Fibroblast of skin of left biceps (primary cell): ENCODE measurements around the gene TXNRD2.
"Not testable (repeated sequence)": the region's sequence is repeated elsewhere in the genome, so short reads cannot be mapped to it uniquely, and the experiment has no call there.

Experiments used
- DNase-seq, 2 experiments: peaks; one replicate each; pipeline ENCODE4 v3.0.0-alpha.2; 2013; ENCODE audit warnings: low read depth in 2 of 2

Gene TXNRD2

DNA sequence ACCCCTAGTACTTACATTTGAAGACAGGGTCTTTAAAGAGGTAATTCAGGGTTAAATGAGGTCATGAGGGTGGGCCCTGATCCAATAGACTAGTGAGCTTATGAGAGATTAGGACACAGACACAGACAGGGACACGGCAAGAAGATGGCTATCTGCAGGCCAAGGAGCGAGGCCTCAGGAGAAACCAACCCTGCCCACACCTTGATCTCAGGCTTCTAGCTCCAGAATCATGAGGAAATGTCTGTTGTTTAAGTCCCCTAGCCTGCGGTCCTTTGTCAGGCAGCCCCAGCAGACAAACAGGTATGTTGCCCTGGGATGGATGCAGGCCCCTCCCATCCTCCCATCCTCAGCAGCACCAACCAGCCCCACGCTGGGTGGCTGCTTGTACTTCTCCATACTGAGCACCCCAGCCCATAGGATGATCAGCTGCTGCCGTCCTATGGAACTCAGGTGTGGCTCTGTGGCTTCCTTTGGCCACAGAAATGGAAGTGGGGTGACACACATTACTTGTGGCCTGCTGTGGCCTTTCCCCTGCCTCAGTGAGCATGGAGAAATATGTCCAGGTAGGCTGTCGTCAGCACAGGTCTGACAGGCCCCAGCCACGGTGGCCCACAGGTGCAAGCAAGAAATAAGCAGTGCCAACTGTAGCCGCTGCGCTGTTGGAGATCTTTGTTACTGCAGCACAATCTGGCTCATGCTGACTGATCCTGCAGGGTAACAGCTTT is 94.8 kb downstream of the TXNRD2 start:
- DNase-seq: no peak

DNA sequence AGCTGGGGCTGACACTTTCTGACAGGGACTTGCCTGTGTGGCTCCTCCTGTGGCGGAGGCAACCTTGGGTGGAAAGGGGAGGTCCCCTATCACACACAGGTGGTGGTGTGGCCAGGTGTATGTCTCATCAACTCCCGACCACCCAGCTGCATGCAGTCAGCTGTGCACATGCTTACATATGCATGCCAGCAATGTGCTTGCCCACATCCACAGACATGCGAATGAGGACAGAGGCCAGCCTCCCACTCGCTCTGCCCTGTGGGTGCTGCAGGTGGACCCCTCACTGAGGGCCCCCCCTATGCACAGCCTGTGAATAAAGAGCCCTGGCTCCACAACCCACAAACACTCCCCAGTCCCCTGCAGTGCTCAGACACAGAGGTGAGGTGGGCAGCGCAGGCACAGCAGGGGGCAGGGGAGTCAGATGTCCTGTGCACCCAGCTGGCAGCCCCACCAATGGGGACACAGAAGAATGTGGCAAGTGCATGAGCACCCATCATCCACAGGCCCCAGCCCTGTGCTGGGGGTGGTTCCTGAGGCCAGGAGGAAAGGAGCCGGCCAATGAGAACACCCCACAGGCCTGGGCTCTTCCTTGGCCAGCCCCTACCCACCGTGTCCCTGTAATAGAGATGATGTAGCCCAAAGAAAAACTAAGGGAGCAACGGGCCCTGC is 96.4 kb downstream of the TXNRD2 start:
- DNase-seq: no peak

DNA sequence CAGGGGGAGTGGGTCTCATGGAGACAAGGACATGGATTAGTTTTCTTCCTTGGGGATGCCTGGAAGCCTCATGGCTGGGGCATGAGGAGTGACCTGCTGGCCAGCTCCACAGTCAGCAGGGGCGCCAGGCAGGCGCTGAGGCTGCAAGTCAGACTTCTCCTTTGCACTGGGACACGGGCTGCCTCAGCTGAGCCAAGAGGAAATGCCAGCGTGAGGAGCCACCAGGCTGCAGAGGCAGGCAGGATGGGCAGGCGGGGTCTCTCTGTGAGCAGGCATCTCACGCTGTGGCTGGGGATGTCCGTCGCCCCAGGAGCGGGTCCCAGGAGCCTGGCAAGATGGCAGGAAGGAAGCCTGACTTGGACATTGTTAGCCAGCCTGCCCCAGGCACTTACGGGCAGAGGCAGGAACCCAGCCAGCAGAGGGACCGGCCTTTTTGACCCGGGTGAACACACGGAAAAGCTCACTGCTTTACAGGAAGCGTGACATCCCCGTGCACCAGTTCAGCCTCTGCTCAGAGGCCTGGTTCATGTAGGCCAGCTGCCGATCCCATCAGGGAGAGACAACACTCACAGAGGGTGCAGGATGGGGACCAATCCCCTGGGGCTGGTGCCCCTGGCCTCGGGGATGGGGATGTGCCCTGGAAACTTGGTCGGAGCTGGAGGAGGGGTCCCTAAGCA is 97.1 kb downstream of the TXNRD2 start:
- DNase-seq: no peak

DNA sequence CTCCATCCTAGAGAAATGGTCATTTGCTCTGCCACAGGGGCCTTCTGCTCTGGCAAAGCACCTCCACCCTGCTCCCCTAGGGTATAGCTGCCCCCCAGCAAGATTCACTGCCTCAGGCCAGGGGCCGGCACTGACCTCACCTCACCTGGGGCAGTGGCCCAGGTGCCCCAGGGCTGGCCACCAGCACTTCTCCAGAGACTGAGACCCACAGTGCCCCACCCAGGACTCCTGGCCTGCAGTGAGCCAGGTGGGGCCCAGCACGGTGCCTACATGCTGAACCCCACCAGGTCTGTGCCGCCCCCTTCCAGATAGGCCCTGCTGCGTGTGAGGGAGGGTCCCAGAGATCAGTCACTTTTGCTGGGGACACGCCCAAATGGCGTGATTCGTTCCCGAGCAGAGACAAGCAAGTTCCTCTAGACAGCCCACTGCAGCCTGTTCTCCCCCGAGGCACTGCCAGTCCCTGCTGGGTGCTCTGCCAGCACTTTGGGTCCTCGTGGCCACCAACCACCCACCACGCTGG is 97.7 kb downstream of the TXNRD2 start:
- DNase-seq: no peak

DNA sequence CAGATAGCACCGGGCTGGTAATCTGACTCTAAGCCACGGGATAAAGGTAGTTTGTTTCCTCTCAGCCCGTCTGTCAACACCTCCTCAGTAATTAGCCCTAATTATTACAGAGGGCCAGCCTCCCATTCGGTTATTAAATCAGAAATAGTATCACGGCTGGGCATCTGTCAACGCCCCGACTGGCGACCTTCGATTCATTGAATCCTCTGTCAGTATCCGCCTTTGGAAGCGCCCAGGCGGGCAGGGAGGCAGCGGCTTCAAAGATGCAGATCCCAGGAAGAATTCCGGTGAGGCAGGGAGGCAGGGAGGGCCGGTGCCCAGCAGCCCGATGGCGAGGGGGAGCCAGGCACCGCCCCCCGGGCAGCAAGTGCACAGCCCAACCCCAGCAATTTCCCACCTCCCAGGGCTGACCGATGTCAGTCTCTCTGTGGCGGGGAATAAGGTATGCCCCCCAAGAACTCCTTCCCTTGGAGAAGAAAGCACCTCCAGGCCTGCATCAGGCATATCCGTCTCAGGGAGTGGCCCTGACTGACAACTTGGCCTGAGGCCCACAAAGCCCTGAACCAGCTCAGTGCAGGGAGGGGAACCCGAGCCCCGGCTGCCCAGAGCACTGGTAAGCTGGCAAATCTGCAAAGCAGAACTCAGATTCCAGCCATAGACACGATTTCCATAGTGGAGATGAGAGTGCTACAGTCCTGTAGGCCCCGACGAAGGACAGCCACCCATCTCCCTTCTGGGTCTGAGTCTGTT is 98.3 kb downstream of the TXNRD2 start:
- no peak for DNase-seq

DNA sequence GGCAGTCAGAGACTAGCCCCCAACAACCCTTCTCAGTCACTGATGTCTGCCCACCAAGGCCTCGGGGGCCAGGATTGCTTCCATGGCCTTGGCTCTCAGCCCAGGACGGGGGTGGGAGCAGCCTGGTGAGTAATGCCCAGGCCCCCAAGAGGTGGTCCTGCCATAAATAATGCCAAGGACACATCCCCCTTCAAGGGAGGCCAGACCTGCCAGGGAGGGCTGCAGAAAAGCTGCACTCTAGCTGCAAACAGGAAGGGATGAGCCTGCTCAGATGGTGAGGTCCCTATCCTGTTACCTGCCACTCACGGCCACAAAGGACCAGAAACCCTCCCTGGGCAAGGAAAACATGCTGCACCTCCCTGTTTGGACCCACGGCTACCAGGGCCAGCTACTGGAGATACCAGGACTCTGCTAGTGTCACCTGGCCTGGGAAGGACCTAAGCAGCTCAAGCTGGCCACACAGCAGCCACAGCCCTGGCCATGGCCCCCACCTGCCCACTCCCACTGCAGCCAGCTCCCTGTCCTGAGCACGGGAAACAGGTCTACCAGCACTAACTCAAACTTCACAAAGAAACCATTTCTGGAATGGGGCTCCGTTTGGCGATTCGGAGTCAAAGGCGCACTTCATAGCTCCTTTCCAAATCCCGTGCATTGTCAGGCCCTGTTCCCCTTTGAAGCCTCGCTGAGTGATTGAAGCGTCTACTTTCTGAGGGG is 99.1 kb downstream of the TXNRD2 start:
- no peak for DNase-seq

DNA sequence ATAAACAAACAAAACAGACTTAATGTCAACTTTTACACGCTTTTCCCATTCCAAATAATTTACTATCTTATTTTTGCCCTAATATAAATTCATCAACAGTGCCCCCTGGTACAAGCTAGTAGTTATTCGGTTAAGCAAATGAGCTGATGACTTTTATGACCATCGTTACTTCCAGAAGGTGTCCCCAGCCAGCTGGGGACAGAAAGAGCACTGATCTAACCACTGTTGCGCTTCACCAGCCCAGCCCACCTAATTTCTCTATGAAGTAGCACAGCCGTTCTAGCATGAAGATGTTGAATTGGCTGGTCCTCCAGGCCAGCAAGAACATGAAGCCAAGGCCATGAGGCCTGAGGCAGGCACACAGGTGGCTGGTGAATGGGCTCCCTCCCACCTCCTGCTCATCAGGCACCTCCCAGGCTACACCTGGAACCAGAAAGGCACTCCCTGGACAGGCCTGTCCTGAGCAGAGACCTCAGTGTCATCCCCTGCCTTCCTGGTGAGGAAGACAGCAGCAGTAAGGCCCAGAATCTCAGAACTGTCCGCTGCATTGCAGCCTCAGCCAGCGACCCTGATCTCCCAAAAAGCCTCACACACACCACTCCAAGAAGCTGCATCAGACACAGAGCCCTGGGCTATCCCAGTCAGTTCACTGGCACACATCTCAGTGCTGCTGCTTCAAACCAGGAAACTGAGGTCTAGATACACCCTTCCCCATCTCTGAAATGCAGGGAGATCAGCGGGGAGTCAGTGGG is 99.8 kb downstream of the TXNRD2 start:
- no peak for DNase-seq

DNA sequence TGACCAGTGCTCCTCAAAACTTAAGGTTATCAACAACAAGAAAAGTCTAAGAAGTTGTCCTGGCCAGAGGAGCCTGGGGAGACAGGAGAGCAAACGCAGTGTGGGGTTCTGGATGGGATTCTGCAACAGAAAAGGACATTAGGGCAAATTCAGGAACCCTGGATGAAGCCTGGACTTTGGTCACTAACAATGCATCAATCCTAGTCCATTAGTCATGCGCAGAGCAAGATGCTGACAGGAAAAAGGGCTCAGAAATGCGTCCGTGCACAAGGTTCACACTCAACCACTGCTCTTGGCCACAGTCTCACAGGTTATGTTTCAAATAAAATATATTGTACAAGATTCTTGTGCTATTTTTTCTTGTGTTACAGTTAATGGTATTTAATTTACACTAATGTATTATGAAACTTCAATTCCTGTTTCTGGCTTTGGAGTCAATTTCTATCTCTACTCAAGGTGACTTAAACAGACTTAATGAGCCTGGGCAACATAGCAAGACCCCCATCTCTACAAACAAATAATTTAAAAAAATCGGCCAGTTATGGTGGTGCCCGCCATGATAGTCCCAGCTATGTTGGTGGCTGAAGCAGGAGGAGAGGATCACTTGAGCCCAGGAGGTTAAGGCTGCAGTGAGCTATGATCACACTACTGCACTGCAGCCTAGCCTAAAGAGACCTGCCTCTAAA is 100.5 kb downstream of the TXNRD2 start:
- no peak for DNase-seq

DNA sequence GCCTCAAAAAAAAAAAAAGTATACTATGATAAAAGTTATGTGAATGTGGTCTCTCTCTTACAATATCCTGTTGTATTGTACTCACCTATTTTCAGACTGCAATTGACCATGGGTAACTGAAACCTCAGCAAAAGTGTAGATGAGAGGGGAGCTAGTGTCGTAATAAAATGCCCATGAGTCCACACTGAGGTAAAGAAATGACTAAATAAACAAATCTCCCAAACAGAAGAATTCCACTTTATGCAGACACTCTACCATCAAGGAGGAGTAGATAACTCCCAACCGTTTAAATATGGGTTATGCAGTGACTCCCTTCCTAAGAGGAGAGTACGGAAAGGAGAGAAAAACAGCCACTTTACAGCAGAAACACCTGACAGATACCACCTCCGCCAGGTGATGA is 101.6 kb downstream of the TXNRD2 start:
- DNase-seq: no peak

DNA sequence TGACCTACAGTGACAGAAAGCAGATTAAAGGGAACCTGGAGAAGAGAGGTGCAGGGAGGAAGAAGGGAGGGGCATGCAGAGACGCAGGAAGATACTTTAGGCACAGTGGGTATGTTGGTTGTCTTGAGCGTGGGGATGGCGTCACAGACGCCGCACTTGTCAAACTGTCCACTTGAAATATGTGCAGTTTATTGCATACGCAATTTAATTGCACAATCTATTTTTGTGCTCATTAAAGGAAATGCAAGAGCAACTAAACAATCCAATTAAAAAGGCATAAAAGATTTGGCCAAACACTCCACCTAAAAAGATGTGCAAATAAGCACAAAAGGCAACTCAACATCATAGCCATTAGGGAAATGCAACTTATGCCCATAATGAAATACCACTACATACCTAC is 103.7 kb downstream of the TXNRD2 start:
- DNase-seq: no peak

DNA sequence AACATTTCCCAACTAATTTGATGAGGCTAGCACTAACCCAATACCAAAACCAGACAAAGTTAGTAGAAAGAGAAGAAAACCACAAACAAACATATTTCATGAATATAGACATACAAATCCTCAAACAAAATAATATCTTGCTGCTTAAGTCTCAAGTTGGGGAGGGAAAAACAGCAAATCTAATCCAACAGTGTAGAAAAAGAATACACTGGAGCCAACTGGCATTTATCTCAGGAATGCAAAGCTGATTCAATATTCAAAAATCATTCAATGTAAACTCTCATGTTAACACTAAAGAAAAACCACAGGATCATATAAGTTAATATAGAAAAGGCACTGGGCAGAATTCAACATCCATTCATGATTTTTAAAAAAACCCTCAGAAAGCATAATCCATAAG is 105.1 kb downstream of the TXNRD2 start:
- no peak for DNase-seq

DNA sequence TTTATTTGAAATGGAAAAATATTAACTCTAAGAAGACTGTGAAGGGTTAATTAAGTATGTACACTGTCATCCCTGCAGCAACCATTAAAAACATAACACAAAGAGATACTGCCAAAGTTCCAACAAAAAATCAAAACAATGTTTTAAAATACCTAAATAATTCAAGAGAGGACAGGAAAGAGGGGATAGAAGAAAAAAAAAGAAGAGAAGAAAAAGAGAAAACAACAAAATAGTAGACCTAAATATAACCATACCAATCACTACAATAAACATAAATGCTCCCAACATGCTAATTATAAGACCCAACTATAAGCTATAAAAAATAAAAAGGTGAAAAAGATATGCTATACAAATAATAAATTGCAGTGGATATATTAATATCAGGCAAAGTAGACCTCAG is 107.0 kb downstream of the TXNRD2 start:
- DNase-seq: no peak

DNA sequence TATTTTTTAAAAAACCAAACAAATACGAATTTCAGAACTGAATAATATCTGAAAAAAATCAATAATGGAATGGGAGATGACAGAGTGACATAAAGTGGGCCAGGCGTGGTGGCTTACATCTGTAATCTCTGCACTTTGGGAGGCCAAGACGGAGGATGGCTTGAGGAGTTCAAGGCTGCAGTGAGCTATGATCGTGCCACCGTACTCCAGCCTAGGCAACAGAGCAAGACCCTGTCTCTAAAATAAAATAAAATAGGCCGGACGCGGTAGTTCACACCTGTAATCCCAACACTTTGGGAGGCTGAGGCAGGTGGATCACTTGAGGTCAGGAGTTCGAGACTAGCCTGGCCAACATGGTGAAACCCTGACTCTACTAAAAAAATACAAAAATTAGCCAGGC is 108.3 kb downstream of the TXNRD2 start:
- DNase-seq: not testable (repeated sequence)

DNA sequence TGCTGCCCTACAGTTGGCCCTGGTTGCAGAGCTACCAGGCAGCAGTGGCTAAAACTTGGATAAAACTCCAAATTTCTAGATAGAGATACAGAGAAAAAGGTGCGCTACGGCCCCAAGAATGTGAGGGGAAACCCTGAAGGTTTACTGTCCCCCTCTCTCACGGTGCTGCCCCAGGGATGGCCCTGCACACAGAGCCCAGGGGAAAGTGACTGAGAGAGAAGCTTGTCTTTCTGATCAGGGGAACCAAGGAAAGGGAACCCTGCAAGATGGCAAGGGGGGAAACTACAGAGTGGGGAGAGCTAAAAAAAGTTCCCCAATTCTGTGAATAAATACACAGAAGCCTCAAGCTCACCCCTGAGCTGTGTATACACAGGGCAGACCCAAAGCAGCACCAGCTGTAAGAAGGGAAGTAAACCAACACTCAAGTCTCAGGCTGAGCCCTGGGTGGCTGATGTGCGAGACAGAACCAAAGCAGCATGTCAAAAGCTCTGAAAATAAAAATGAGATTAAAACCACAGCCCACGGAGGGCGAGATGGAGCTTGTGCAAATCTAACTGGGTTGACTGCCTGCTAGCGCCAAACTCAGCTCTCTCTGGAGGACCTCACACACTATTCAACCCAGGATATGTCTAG is 109.0 kb downstream of the TXNRD2 start:
- no peak for DNase-seq

DNA sequence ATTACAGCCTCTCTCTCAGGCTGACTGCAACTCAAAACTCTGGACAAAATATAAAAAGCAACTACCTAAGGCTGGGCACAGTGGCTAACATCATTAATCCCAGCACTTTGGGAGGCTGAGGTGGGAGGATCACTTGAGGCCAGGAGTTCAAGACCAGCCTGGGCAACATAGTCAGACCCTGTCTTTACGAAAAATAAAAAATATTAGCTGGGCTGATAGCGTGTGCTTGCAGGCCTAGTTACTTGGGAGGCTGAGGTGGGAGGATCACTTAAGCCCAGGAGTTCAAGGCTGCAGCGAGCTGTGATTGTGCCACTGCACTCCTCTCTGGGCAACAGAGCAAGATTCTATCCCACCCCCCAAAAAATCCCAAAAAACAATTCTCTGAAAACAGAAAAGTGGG is 109.6 kb downstream of the TXNRD2 start:
- not testable (repeated sequence) for DNase-seq

DNA sequence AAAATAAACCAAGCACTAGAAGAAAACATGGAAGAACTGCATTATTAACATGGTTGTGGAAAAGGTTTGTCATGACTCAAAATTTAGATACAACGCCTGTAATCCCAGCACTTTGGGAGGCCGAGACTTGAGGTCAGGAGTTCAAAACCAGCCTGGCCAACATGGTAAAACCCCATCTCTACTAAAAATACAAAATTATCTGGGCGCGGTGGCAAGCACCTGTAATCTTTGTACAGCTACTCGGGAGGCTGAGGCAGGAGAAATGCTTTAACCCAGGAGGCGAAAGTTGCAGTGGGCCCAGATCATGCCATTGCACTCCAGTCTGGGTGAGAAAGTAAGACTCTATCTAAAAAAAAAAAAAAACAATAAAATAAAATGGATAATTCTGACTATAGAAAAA is 110.6 kb downstream of the TXNRD2 start:
- no peak for DNase-seq

DNA sequence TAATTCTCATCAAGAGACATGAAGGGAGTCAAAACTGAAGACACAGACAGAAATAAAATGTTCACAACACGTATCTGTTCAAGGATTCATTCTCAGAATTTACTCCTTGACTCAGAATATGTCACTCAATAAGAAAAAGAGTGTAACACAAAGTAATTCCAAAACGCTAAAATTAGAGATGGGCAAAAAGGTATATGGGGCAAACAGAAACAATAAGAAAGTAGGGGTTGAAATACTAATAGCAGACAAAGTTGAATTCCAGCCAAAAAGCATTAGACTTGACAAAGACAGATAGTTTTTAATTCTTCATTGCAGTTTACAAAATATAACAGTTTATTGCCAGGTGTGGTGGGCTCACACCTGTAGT is 113.6 kb downstream of the TXNRD2 start:
- DNase-seq: no peak

DNA sequence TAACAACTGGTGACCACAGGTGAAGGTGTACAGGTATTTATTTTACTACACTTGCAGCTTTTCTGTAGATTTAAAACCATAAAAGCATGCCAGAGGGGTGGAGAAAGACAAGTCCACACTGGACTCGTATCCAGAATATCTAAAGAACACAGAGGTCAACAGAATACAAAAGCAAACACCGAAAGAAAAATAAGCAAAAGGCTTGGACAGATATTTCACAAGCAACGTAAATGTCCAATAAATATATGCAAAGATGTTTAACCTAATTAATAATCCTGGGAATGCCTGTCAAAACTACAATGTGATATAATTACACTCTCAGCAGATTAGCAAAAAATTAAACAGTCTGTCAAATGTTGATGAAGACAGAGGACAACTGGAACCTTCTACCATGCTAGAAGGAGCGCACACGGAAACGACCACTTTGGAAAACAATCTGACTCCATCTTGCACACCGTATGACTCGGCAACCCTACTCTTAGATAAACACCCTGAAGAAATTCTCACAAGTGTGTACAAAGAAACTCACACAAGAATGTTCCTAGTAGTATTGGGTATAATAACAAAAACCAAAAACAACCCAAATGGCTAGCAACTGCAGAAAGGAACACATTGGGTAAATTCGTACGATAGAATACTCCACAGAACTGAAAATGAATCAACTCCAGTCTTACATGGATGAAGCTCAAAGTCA is 114.1 kb downstream of the TXNRD2 start:
- no peak for DNase-seq

DNA sequence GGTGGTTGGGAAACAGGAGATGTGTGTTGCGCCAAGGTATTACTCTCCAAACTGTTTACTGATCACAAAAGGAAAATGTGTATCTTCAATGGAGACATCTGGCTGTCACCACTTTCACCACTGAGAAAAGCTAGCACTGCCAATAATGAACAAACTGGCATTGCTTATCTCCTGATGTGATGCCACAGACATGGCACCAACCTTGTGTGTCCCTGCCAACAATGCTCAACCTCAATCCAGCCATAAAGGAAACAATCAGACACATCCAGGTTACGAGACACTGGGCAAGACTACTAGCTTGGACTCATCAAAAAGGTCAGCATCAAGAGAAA is 115.0 kb downstream of the TXNRD2 start:
- DNase-seq: no peak
